ENCODE measurements around the gene C5AR1.

DNA sequence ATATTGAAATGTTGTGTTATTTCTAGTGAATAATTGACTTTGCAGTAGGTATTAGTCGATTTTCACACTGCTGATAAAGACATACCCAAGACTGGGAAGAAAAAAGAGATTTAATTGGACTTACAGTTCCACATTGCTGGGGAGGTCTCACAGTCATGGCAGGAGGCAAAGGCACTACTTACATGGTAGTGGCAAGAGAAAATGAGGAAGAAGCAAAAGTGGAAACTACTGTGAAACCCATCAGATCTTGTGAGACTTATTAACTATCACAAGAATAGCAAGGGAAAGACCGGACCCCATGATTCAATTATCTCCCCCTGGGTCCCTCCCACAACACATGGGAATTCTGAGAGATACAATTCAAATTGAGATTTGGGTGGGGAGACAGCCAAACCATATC is 12.4 kb downstream of the C5AR1 start:
- TF ChIP-seq EZH2 (IDR thresholded peaks at IDR 0.05; ENCODE audit: insufficient read depth, poor library complexity, severe bottlenecking) (no peak), EZH2phosphoT487 (IDR thresholded peaks at IDR 0.05; ENCODE audit: insufficient read depth, low read depth) (no peak)
